HepG2 (cell line): ENCODE results near the gene ZNF467. TPM values are rescaled to one million over a fixed set of nuclear protein-coding genes. Genes with fewer than 3 reads are reported as not detected.

Experiments used
- ATAC-seq: fragments of 200-7000 bp; cut with Tn5 transposase; 3 replicates; pipeline ENCODE4 v1.9.1; 2020; ENCODE audit warnings: mild to moderate bottlenecking, moderate library complexity
- BruUV-seq: library from RNA; stranded (reverse); fragments of 400-500 nt; replicated peaks from 2 replicates; lab custom pipeline; 2021; lab: Mats Ljungman, UMichigan
- CTCF ChIA-PET: fragments of 300-600 bp; formaldehyde crosslinking; extraction: SDS; loops from one replicate; lab custom pipeline; 2021; ENCODE audit warnings: low total read pairs, inconsistent platforms, low intra/inter-chr PET ratio; lab: Yijun Ruan, JAX
- POLR2A ChIA-PET: fragments of 350-600 bp; sonication (Branson Sonifier 250); formaldehyde crosslinking; loops from one replicate; lab custom pipeline; 2020; ENCODE audit warnings: antibody characterized with exemption, inconsistent platforms; lab: Yijun Ruan, JAX
- DNase-seq: peaks from one replicate; pipeline ENCODE4 v3.0.0-alpha.2; 2015; ENCODE audit warnings: low spot score
- FAIRE-seq: peaks from 3 replicates; lab custom pipeline; 2011; peaks lifted over from hg19 to GRCh38; lab: Jason Lieb, UNC
- H2AFZ ChIP-seq: one replicate; pipeline ENCODE4 v1.6.1; 2011; ENCODE audit warnings: low read length, inconsistent platforms
- H3K27ac ChIP-seq: fragments of 300-600 bp; 3 replicates; pipeline ENCODE4 v1.8.0; 2011; ENCODE audit warnings: mixed run types, mild to moderate bottlenecking, mixed read lengths, low read length, inconsistent platforms; ENCODE audit not compliant: insufficient read depth; ENCODE audit errors: extremely low read length
- H3K27me3 ChIP-seq, 2 experiments: fragments of 200-600 bp in 1 of 2; 2 replicates in 1 of 2; 3 replicates in 1 of 2; pipeline versions ENCODE4 v1.6.0 to v1.8.0; 2011; ENCODE audit warnings: low read length in 2 of 2, mild to moderate bottlenecking in 2 of 2, moderate library complexity in 2 of 2, inconsistent platforms in 1 of 2; ENCODE audit not compliant: insufficient read depth in 2 of 2, control insufficient read depth in 1 of 2
- H3K36me3 ChIP-seq, 2 experiments: fragments of 200-600 bp in 1 of 2; replicated peaks in 1 of 2; 2 replicates in 1 of 2; 3 replicates in 1 of 2; pipeline versions ENCODE4 v1.5.1 to v1.8.0; 2011; ENCODE audit warnings: low read length in 2 of 2, inconsistent platforms in 1 of 2; ENCODE audit not compliant: insufficient read depth in 2 of 2, control insufficient read depth in 1 of 2
- H3K4me1 ChIP-seq: 2 replicates; pipeline ENCODE4 v1.5.1; 2012; ENCODE audit warnings: low read length, inconsistent platforms; ENCODE audit not compliant: insufficient read depth
- H3K4me2 ChIP-seq: 2 replicates; pipeline ENCODE4 v1.6.0; 2011; ENCODE audit warnings: low read depth, low read length, inconsistent platforms
- H3K4me3 ChIP-seq, 3 experiments: fragments of 200-600 bp in 1 of 3; sonication (generic), shearing (Covaris generic) in 1 of 3; replicated peaks in 1 of 3; 2 replicates each; pipeline ENCODE4 v1.5.1; 2011 to 2016; ENCODE audit warnings: low read length in 3 of 3, inconsistent platforms in 2 of 3, low read depth in 2 of 3, mild to moderate bottlenecking in 2 of 3, control low read depth in 1 of 3, mixed read lengths in 1 of 3; ENCODE audit not compliant: insufficient read depth in 1 of 3
- H3K79me2 ChIP-seq: one replicate; pipeline ENCODE4 v1.6.1; 2011; ENCODE audit warnings: low read length, inconsistent platforms; ENCODE audit not compliant: insufficient read depth
- H3K9ac ChIP-seq: 2 replicates; pipeline ENCODE4 v1.6.0; 2011; ENCODE audit warnings: mild to moderate bottlenecking, low read depth, low read length, inconsistent platforms; ENCODE audit not compliant: insufficient read depth
- H3K9me3 ChIP-seq: 2 replicates; pipeline ENCODE4 v1.5.1; 2012; ENCODE audit warnings: mild to moderate bottlenecking, low read length
- H4K20me1 ChIP-seq: 2 replicates; pipeline ENCODE4 v1.6.0; 2011; ENCODE audit warnings: inconsistent platforms, mild to moderate bottlenecking, low read length, moderate library complexity; ENCODE audit not compliant: insufficient read depth
- CBX5 ChIP-seq: sonication (generic); formaldehyde crosslinking; IDR thresholded peaks from 2 replicates; pipeline ENCODE4 v1.4.0; 2020; ENCODE audit warnings: missing genetic modification reagents, borderline replicate concordance
- REPIN1 ChIP-seq: sonication (generic); formaldehyde crosslinking; IDR thresholded peaks from 2 replicates; pipeline ENCODE4 v1.8.0; 2022; ENCODE audit warnings: missing genetic modification reagents, low read depth, mild to moderate bottlenecking, borderline replicate concordance
- ZNF260 ChIP-seq: sonication (generic); formaldehyde crosslinking; IDR thresholded peaks from 2 replicates; pipeline ENCODE4 v1.4.0; 2020; ENCODE audit warnings: missing genetic modification reagents, low read depth, mild to moderate bottlenecking, borderline replicate concordance
- ZNF329 ChIP-seq: sonication (generic); formaldehyde crosslinking; IDR thresholded peaks from 2 replicates; pipeline ENCODE4 v1.9.0; 2021; ENCODE audit warnings: low read depth, mild to moderate bottlenecking, missing genetic modification reagents
- ZNF678 ChIP-seq: sonication (generic); formaldehyde crosslinking; IDR thresholded peaks from 2 replicates; pipeline ENCODE4 v1.4.0; 2020; ENCODE audit warnings: mild to moderate bottlenecking, missing genetic modification reagents
- ZNF775 ChIP-seq: sonication (generic); formaldehyde crosslinking; IDR thresholded peaks from 2 replicates; pipeline ENCODE4 v1.4.0; 2020; ENCODE audit warnings: missing genetic modification reagents, mild to moderate bottlenecking, moderate library complexity, borderline replicate concordance
- WGBS: methylation state at CpG from one replicate; pipeline ENCODE4 v1.1.6; 2017; ENCODE audit warnings: low lambda C conversion rate; 5-methylcytosine and 5-hydroxymethylcytosine counted together
- in situ Hi-C: cut with HindIII; loops from 2 replicates; pipeline ENCODE4 v1.10.0; 2017; ENCODE audit warnings: low pct_unique_long_range_greater_than_20kb; ENCODE audit not compliant: extremely low pct_ligation_motif_present
- intact Hi-C: fragments of 100-400 bp; cut with micrococcal nuclease; formaldehyde crosslinking; loops from one replicate; pipeline ENCODE4 v1.10.0; 2022; ENCODE audit not compliant: unreplicated experiment
- polyA plus RNA-seq, 8 experiments: library from polyadenylated mRNA; depleted of rRNA in 3 of 8; stranded (reverse) in 7 of 8; unstranded in 1 of 8; fragments of >200 nt; fragmentation: Illumina TruSeq in 4 of 8; extraction: Trizol in 4 of 8; gene quantifications; 2 replicates each; pipeline versions ENCODE4 v1.2.1 to v1.2.3, GENCODE V29; 2011 to 2016; ENCODE audit warnings: low read depth in 4 of 8, missing spikeins in 1 of 8, mixed read lengths in 1 of 8; ENCODE audit not compliant: insufficient read depth in 1 of 8
- total RNA-seq, 5 experiments: library from RNA; depleted of rRNA; stranded (reverse); fragments of >200 nt; fragmentation: Illumina TruSeq; extraction: Trizol; gene quantifications; 2 replicates each; pipeline ENCODE4 v1.2.3, GENCODE V29; 2016; ENCODE audit warnings: low read depth in 1 of 5
- TF ChIP-seq, protein P1 (sequence below): IDR thresholded peaks from 2 replicates; pipeline ENCODE4 v1.6.1; 2016
- TF ChIP-seq, protein P2 (sequence below): IDR thresholded peaks from 2 replicates; pipeline ENCODE4 v1.6.1; 2016; ENCODE audit warnings: low read depth, control low read depth
- TF ChIP-seq, protein P3 (sequence below): sonication (generic); formaldehyde crosslinking; IDR thresholded peaks from 2 replicates; pipeline ENCODE4 v1.8.1; 2022; ENCODE audit warnings: mild to moderate bottlenecking, missing genetic modification reagents

The ZNF467 gene
- total and polyA plus RNA-seq, 2 of the 13 experiments (the other 11 are each of a cell fraction or from before 2014, with no cell fraction given), result 0.03 TPM; not detected in 1

DNA sequence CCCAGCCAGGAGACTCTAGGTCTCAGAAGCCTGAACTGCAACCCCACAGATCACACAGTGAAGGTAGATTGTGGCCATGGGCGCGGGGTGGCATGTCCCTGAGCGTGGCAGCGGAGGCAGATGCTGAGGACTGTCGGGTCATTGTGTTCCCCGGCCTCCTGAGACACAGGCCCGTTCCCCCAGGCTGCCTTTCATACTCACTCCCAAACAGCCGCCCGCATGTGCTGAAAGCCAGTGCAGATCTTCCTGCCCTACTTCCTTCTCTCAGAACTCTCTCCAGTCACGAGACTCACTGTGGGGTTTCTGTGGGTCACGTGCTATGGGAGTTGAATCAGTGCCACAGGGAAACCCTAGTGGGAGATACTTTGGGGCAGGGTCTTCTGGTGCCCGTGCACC, 48.0 kb downstream of the ZNF467 start:
- no peak for ATAC-seq
- DNase-seq, result no peak
- Histone ChIP-seq H4K20me1 (no peaks in the 10 kb centered on the region), H3K79me2 (no peaks in the 10 kb centered on the region), H2AFZ (no peak overlapping the region), H3K27me3 (no peaks in the 10 kb centered on the region), H3K4me3 (no peak overlapping the region), H3K27ac (no peak overlapping the region), H3K4me1 (peaks cover 9% of the 10 kb centered on the region), H3K36me3 (peaks cover 18 to 63% of the 10 kb centered on the region in 2 experiments; a peak in 4 of 5 replicates), H3K9me3 (no peaks in the 10 kb centered on the region), H3K4me2 (no peak overlapping the region), H3K9ac (no peak overlapping the region)
- no peak for FAIRE-seq
- intact Hi-C loops, result no loop called here
- in situ Hi-C loops, result no loop called here
- BruUV-seq, result no TSS peak
- TF ChIP-seq ZNF678 (CRISPR knock-in tag) (no peak), ZNF775 (CRISPR knock-in tag) (no peak), REPIN1 (CRISPR knock-in tag) (no peak), CBX5 (no peak), ZNF260 (no peak), ZNF329 (CRISPR knock-in tag) (no peak)
- TF ChIP-seq, protein P1, sequence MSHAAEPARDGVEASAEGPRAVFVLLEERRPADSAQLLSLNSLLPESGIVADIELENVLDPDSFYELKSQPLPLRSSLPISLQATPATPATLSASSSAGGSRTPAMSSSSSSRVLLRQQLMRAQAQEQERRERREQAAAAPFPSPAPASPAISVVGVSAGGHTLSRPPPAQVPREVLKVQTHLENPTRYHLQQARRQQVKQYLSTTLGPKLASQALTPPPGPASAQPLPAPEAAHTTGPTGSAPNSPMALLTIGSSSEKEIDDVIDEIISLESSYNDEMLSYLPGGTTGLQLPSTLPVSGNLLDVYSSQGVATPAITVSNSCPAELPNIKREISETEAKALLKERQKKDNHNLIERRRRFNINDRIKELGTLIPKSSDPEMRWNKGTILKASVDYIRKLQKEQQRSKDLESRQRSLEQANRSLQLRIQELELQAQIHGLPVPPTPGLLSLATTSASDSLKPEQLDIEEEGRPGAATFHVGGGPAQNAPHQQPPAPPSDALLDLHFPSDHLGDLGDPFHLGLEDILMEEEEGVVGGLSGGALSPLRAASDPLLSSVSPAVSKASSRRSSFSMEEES (CRISPR knock-in tag), result no peak
- TF ChIP-seq, protein P2, sequence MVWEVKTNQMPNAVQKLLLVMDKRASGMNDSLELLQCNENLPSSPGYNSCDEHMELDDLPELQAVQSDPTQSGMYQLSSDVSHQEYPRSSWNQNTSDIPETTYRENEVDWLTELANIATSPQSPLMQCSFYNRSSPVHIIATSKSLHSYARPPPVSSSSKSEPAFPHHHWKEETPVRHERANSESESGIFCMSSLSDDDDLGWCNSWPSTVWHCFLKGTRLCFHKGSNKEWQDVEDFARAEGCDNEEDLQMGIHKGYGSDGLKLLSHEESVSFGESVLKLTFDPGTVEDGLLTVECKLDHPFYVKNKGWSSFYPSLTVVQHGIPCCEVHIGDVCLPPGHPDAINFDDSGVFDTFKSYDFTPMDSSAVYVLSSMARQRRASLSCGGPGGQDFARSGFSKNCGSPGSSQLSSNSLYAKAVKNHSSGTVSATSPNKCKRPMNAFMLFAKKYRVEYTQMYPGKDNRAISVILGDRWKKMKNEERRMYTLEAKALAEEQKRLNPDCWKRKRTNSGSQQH (CRISPR knock-in tag), result no peak
- TF ChIP-seq, protein P3, sequence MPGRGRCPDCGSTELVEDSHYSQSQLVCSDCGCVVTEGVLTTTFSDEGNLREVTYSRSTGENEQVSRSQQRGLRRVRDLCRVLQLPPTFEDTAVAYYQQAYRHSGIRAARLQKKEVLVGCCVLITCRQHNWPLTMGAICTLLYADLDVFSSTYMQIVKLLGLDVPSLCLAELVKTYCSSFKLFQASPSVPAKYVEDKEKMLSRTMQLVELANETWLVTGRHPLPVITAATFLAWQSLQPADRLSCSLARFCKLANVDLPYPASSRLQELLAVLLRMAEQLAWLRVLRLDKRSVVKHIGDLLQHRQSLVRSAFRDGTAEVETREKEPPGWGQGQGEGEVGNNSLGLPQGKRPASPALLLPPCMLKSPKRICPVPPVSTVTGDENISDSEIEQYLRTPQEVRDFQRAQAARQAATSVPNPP (CRISPR knock-in tag), result no peak
- POLR2A ChIA-PET, result no interaction called here
- 88% methylated on average over 4 of the region's 12 CpGs for WGBS
- CTCF ChIA-PET, result no interaction called here
